ENCODE data around the gene PPP6R2. TPM values are rescaled to one million over a fixed set of nuclear protein-coding genes. Genes with fewer than 3 reads are reported as not detected.

The PPP6R2 gene
- total and polyA plus RNA-seq, 9 of the 15 experiments (the other 6 are each of a cell fraction or from before 2014, with no cell fraction given): 0.32 to 39.8 (median 21.4) TPM

DNA sequence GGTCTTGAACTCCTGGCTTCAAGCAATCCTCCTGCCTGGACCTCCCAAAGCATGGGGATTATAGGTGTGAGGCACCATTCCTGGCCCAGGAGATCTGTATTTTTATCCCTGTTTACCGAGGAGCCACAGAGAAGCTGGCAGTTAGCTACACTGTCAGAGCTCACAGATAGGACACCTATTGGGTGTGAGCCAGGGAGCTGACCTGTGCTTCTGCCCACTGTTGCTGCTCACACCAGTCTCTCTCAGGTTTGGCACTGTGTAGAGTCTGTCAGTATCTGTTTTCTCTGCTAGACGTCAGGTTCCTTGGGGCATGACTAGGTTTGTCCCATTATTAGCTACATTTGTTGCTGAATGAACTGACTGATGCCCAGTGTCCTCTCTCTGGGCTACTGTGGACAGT is 17.5 kb downstream of the PPP6R2 start:
- BruUV-seq (replicated peaks): no TSS peak
- CTCF ChIA-PET (ENCODE audit: low intra/inter-chr PET ratio): no interaction called here
- POLR2A ChIA-PET: interaction anchor here (1.0 kb wide), 1 partner anchor 10 kb away, joined by 4 read pairs; no protein-coding TSS in a partner anchor
- TF ChIP-seq TEAD1 (CRISPR knock-in tag; IDR thresholded peaks at IDR 0.05) (no peak), KLF10 (CRISPR knock-in tag; IDR thresholded peaks at IDR 0.05) (no peak), RFX7 (CRISPR knock-in tag; IDR thresholded peaks at IDR 0.05) (no peak), FOS (IDR thresholded peaks at IDR 0.05; ENCODE audit: extremely low read depth, insufficient read length) (no peak), ZNF311 (CRISPR knock-in tag; IDR thresholded peaks at IDR 0.05) (no peak), CBX8 (IDR thresholded peaks at IDR 0.05; ENCODE audit: borderline replicate concordance, extremely low read depth, low read depth, low read length, poor library complexity, severe bottlenecking) (no peak), ZNF23 (CRISPR knock-in tag; IDR thresholded peaks at IDR 0.05) (no peak), ZNF668 (CRISPR knock-in tag; IDR thresholded peaks at IDR 0.05) (no peak), FOXP1 (CRISPR knock-in tag; IDR thresholded peaks at IDR 0.05) (no peak), BCL6 (CRISPR knock-in tag; IDR thresholded peaks at IDR 0.05) (no peak), GATAD2B (IDR thresholded peaks at IDR 0.05; ENCODE audit: borderline replicate concordance) (no peak), ZNF444 (CRISPR knock-in tag; IDR thresholded peaks at IDR 0.05) (no peak), MEIS2 (IDR thresholded peaks at IDR 0.05; ENCODE audit: partially characterized antibody) (no peak)
- TF ChIP-seq, protein P1, sequence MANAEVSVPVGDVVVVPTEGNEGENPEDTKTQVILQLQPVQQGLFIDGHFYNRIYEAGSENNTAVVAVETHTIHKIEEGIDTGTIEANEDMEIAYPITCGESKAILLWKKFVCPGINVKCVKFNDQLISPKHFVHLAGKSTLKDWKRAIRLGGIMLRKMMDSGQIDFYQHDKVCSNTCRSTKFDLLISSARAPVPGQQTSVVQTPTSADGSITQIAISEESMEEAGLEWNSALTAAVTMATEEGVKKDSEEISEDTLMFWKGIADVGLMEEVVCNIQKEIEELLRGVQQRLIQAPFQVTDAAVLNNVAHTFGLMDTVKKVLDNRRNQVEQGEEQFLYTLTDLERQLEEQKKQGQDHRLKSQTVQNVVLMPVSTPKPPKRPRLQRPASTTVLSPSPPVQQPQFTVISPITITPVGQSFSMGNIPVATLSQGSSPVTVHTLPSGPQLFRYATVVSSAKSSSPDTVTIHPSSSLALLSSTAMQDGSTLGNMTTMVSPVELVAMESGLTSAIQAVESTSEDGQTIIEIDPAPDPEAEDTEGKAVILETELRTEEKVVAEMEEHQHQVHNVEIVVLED (CRISPR knock-in tag; IDR thresholded peaks at IDR 0.05): no peak
- TF ChIP-seq, protein P2, sequence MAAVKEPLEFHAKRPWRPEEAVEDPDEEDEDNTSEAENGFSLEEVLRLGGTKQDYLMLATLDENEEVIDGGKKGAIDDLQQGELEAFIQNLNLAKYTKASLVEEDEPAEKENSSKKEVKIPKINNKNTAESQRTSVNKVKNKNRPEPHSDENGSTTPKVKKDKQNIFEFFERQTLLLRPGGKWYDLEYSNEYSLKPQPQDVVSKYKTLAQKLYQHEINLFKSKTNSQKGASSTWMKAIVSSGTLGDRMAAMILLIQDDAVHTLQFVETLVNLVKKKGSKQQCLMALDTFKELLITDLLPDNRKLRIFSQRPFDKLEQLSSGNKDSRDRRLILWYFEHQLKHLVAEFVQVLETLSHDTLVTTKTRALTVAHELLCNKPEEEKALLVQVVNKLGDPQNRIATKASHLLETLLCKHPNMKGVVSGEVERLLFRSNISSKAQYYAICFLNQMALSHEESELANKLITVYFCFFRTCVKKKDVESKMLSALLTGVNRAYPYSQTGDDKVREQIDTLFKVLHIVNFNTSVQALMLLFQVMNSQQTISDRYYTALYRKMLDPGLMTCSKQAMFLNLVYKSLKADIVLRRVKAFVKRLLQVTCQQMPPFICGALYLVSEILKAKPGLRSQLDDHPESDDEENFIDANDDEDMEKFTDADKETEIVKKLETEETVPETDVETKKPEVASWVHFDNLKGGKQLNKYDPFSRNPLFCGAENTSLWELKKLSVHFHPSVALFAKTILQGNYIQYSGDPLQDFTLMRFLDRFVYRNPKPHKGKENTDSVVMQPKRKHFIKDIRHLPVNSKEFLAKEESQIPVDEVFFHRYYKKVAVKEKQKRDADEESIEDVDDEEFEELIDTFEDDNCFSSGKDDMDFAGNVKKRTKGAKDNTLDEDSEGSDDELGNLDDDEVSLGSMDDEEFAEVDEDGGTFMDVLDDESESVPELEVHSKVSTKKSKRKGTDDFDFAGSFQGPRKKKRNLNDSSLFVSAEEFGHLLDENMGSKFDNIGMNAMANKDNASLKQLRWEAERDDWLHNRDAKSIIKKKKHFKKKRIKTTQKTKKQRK (IDR thresholded peaks at IDR 0.05; ENCODE audit: borderline replicate concordance, low read depth, low read length): no peak

More for the DNA sequence above, 17.5 kb downstream of the PPP6R2 start:
- Histone ChIP-seq H3K4me2 (ENCODE audit: insufficient read depth, low read length) (no peak overlapping the region), H3K9ac (ENCODE audit: insufficient read depth in 1 of 2, low read depth in 2 of 2, low read length in 2 of 2) (no peak overlapping the region), H3K36me3 (ENCODE audit: control insufficient read depth, insufficient read depth, low read length) (peaks cover 31% of the 10 kb centered on the region; the same call in 2 of the 3 replicates), H3K27me3 (ENCODE audit: control insufficient read depth in 2 of 2, insufficient read depth in 2 of 2, low read length in 2 of 2) (no peaks in the 10 kb centered on the region), H3K79me2 (ENCODE audit: control insufficient read depth, insufficient read depth, low read length) (peaks cover 80% of the 10 kb centered on the region), H3K9me3 (replicated peaks; ENCODE audit: control insufficient read depth, insufficient read depth, low read depth, low read length) (no peaks in the 10 kb centered on the region), H3K4me3 (no peak overlapping the region), H3K27ac (ENCODE audit: extremely low read depth, low read depth, low read length) (no peak overlapping the region), H4K20me1 (replicated peaks; ENCODE audit: control insufficient read depth, insufficient read depth, low read length) (0 out of 2 replicates have a peak, but pooled peaks cover 22% of the 10 kb centered on the region), H3K4me1 (replicated peaks in 1 of 2; ENCODE audit: control insufficient read depth in 2 of 2, insufficient read depth in 2 of 2, low read length in 2 of 2) (no peaks in the 10 kb centered on the region; a peak in 1 of 5 replicates), H2AFZ (ENCODE audit: low read depth, low read length) (no peak overlapping the region), H3K9me1 (ENCODE audit: control insufficient read depth, insufficient read depth, low read length) (peaks cover 6% of the 10 kb centered on the region)
- ATAC-seq (no peak), DNase-seq (ENCODE audit: extremely low read depth in 1 of 4, low spot score in 3 of 4) (no peak), FAIRE-seq (no peak)
- in situ Hi-C loops (cut with MboI) (no loop called here), intact Hi-C loops (cut with micrococcal nuclease) (no loop called here)
- WGBS (ENCODE audit: insufficient coverage, low coverage, missing lambda C conversion rate): 58% methylated on average over 2 of the region's 2 CpGs
